Fibroblast of villous mesenchyme (primary cell): ENCODE measurements around the gene SIK3. TPM values are rescaled to one million over a fixed set of nuclear protein-coding genes. Genes with fewer than 3 reads are reported as not detected.

Experiments used
- DNase-seq: peaks from one replicate; pipeline ENCODE4 v3.0.0-alpha.2; 2010; ENCODE audit warnings: low read depth
- H3K4me3 ChIP-seq: 2 replicates; pipeline ENCODE4 v1.5.1; 2011; ENCODE audit warnings: low read depth, mild to moderate bottlenecking, low read length
- CTCF ChIP-seq: IDR thresholded peaks from 2 replicates; pipeline ENCODE4 v1.5.1; 2012; ENCODE audit warnings: low read depth, mild to moderate bottlenecking, low read length; ENCODE audit not compliant: insufficient read depth
- total RNA-seq: library from RNA; depleted of rRNA; stranded (reverse); fragments of >200 nt; gene quantifications from 2 replicates; pipeline ENCODE4 v1.2.3, GENCODE V29; 2012

SIK3 gene
- total RNA-seq, 1 donor: 14.2 TPM

GRCh38 chr11:116842117-116842516 lies 256.1 kb downstream of the SIK3 start:
- no peak overlapping the region for H3K4me3 ChIP-seq
- no peak for DNase-seq
- TF ChIP-seq CTCF: no peak

- no peak for TF ChIP-seq CTCF
- H3K4me3 ChIP-seq: no peak overlapping the region
- no peak for DNase-seq
Observed at GRCh38 chr11:116840746-116841296, 257.4 kb downstream of the SIK3 start.

GRCh38 chr11:116840224-116840745 lies 257.9 kb downstream of the SIK3 start:
- DNase-seq: peak; percentile 55
- TF ChIP-seq CTCF: peak; percentile 47
- H3K4me3 ChIP-seq: no peak overlapping the region

- no peak for TF ChIP-seq CTCF
- no peak for DNase-seq
Observed at GRCh38 chr11:116838321-116839084, 259.7 kb downstream of the SIK3 start.

GRCh38 chr11:116837231-116838091 lies 260.8 kb downstream of the SIK3 start, which contains the start of gene APOA1:
Gene APOA1, minus strand, starts transcription at chr11:116837622. Its CDS starts 235 bp downstream, at chr11:116837387.
- no peak for DNase-seq
- TF ChIP-seq CTCF: no peak

More at GRCh38 chr11:116838321-116839084, 259.7 kb downstream of the SIK3 start:
- H3K4me3 ChIP-seq: no peak overlapping the region

GRCh38 chr11:116836632-116836991 lies 261.6 kb downstream of the SIK3 start:
- DNase-seq: no peak
- H3K4me3 ChIP-seq: no peak overlapping the region
- no peak for TF ChIP-seq CTCF

More at GRCh38 chr11:116837231-116838091, 260.8 kb downstream of the SIK3 start, which contains the start of gene APOA1:
- H3K4me3 ChIP-seq: no peak within 1 kb of the TSS
